Activated T-cell treated with anti-CD3 and anti-CD28 coated beads for 48 hours (primary cell): ENCODE results near the gene RIPK4.
"Not testable (repeated sequence)": the region's sequence is repeated elsewhere in the genome, so short reads cannot be mapped to it uniquely, and the experiment has no call there.

ENCODE experiments used
- DNase-seq: peaks from one replicate; pipeline ENCODE4 v3.0.0-alpha.2; 2020; ENCODE audit warnings: low read depth

The RIPK4 gene

DNA sequence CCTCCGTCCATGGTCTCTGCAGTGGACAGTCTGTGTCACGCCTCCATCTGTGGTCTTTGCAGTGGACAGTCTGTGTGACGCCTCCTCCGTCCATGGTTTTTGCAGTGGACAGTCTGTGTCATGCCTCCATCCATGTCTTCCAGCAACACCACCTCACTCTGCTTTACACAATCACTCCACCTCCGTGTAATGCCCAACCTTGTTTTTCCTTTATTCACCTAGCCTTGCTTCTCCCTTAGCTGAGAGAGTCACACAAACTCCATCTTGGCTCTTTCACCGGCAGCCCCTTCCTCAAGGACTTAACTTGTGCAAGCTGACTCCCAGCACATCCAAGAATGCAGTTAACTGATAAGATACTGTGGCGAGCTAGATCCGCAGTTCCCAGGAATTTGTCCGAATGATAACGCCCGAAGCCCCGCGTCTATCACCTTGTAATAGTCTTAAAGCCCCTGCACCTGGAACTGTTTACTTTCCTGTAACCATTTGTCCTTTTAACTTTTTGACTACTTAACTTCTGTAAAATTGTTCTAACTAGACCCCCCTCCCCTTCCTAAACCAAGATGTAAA is 52.5 kb downstream of the RIPK4 start:
- not testable (repeated sequence) for DNase-seq

DNA sequence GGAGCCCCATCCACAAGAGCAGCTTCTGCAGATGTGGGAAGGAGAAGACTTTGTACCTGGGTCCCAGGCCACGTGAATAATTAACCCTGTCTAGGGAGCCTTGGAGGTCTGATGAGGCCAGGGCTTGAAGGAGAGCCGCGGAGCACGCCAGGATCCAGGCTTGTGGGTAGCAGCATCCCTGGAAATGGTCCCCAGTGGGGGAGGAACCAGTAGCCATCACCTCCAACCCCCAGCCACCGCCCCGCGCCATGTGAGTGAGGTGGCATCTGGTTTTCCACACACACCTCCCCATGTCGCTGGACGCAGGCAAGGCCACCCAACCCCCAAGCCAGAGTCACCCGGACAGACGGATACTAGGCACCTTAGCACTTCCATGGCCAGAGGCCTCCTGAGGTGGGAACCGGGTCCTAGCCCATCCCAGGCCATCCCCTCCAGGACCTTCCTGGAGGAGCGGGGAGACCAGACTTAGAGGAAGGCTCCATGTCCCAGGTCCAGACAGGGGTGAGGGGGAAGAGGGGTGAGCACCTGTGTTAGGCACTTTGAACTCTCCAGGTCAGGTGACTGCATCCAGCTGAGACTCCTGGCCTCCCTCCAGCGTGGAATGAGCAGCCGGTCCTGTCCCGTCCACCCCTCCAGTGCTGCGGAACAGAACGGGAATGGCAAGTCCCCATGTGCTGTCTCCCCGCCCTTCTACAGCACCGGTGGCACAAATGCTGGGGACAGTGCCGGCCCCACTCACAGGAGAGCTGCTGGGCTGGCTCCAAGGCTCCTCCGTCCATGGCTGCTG is 53.2 kb downstream of the RIPK4 start:
- no peak for DNase-seq

DNA sequence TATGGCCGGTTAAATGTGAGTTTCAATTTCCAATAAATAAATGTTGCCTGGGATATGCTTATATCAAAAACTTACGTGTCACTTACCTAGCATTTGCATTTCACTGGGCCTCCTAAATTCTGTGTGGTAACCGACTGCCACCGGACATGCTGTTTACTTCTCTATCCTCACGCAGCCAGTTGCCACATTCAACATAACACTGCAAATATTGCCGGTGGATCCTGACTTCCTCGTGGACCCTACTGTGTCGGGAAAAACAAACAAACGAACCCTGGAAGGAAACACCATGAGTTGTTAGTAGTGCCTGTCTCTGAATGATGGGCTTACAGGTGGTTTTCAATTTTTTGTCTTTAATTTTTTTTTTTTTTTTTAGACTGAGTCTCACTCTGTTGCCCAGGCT is 54.1 kb downstream of the RIPK4 start:
- DNase-seq, result no peak

DNA sequence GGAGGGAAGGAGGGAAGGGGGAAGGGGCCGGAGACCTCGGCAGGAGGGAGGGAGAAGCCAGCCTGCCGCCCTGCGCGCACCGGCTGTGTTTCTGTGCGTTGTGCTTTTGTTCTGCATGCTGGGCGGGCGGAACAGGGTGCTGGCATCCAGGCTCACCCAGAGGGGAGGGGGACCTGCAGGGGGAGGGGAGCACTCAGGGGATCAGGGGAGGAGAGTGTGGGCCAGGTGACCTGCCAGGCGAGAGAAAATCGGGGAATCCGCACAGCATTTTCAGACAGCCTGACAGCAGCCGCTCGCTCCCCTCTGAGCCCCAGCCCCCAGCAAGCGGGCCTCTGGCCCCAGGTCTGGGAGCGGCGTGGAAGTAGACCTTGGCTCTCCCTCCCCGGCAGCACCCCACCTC is 54.7 kb downstream of the RIPK4 start:
- DNase-seq, result no peak

GRCh38 chr21:41711416-41712007 is 55.3 kb downstream of the RIPK4 start:
- no peak for DNase-seq

DNA sequence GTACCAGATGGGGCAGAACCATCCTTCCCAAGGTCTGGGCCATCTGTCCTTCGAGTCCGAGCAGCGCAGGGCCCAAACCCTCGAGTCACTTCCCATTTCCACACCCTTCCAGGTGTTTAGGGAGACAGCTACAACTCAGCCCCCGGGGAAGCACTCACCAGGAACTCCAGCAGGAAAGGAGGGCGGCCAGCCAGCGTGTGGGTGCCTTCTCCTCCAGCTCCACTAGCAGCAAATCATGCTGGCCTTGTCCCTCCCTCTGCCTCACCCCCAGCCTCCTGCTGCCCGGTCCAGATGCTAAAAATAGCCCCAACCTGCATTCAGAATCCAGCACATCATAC is 56.1 kb downstream of the RIPK4 start:
- no peak for DNase-seq

- no peak for DNase-seq
Measured at GRCh38 chr21:41709965-41710822, 56.7 kb downstream of the RIPK4 start.

DNA sequence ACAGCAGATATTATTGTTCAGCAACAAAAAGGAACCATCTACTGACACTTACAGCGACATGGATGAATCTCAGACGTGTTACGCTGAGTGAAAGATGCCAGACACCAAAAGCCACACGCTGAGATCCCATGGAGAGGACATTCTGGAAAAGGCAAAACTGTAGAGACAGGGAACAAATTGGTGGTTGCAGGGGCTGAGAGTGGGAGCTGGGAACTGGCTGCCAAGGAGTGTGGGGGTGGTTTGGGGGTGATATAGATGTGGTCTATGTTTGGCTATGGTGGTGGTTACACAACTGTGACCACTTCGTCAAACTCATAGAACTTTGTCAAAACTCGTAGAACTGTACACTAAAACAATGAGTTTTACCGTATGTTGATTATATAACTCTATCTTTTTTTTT is 57.7 kb downstream of the RIPK4 start:
- no peak for DNase-seq

DNA sequence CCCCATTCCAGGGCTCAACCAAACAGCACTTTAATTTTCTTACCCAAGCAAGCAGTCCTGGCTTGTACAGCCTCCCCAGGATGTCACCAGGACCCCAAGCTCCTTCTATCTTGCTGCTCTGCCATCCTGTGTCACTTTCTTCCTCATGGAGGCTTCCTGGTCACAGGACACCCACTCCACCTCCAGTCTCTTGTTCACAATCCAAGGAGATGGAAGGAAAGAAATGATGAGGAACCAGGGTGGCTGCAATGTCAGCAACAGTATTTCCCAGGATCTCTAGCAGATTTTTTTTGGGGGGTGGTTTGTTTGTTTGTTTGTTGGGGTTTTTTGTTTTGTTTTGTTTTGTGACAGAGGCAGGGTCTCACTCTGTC is 58.9 kb downstream of the RIPK4 start:
- DNase-seq, result no peak

- no peak for DNase-seq
Measured at GRCh38 chr21:41707231-41707959, 59.5 kb downstream of the RIPK4 start.

DNA sequence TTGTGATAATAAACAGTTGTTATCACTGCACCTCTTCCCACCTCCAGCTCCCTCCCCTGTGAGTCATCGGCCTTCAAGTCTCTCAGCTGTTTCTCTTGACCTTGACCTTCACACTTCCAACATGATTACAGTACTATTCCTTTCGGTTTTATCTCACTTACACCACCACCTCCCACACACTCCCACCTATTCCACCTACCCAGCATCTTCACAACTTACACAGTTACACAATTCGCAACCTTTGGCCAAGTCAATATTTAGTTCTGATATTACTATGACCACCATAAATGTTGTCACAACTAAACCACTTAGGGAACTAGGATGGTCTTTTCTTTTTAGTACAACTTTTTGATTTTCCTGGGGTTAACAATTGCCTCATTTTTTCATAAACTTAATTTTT is 60.2 kb downstream of the RIPK4 start:
- peak; percentile 6 for DNase-seq

DNA sequence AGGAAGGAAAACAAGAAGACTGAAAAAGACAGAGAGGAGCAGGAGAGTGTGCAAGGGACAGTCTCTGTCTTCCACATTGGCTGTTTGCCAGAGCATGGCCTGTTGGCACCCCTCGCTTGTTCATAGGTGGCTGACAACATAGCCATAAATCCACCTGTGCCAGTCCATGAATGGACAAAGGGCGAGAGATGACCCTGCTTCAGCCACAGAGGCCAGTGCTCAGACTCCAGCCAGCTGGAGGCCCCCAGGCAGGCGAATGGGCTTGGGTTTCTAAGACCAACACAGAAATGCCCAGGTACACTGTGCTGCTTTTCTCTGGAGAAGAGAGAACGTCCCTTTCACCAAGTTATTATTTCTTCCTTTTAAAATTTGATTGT is 60.6 kb downstream of the RIPK4 start:
- DNase-seq, result no peak

DNA sequence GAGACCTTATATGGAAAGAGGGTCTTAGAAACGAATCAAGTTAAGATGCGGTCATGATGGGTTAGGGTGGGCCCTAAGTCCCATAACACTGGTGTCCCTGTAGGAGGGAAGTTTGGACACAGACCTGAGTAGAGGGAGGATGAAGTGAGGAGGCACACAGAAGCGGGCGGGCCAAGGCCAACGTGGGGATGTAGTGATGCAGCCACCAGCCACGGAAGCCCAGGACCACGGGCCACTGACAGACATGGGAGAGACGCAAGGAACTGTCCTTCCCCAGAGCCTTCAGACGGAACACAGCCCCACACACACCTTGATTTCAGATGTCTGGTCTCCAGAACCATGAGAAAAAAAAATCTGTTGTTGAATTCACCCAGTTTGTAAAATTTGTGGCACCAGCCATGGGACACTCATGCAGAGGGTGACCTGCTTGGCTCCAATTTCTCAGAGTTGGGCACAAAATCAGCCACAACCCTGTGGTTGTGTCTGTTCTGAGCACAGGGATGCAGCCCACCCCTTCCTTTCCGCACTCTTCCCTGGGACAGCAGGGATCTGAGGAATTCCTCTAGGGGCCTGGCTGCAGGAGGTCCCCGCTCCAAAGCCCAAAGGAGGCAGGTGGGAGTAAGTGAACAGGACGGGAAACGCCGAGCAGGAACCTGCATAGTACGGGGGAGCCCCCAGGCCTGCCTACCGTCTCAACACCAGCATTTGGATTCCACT is 61.1 kb downstream of the RIPK4 start:
- no peak for DNase-seq

DNA sequence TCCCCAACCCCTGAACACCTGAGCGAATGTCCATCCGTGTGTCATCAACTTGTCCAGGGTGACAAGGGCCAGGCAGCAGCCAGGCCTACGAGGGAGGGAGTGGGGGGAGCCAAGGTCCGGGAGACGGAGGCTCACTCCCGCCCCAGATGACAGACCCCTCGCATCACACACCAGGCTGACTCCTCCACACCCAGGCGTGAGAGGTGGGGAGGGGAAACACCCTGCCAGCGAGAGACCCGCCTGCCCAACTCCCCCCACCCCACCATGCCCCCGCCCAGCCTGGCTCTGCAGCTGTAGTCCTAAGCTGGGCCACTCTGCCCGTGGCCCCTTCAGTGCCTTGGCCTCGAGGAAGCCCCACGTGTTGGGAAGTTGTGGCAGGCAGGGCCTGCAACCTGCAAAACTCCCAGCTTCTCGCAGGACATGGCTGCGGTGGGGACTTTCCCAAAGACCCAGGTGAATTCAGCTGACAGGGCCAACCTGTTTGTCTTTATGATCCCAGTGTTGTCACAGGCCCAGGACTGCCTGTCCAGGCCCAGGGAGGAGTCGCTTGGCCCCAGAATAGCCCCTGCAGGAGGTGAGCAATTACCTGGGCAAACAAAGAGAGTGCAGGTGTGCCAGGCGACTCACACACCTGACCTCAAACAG is 62.9 kb downstream of the RIPK4 start:
- DNase-seq, result no peak

DNA sequence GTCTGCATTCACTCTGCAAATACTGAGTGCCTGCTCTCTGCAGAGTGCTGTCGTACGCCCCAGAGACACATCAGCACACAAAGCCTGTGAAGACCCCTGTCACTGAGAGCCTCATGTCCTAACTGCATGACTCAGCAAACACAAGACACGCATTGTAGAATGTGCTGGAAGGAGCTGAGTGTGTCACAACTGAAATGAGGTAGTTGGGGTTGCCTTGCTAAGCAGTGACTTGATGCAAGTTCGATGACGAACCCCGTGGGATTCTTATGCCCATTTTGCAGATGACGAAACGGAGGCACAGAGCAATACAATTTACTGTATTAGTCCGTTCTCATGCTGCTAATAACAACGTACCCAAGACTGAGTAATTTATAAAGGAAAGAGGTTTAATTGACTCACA is 65.1 kb downstream of the RIPK4 start:
- no peak for DNase-seq

DNA sequence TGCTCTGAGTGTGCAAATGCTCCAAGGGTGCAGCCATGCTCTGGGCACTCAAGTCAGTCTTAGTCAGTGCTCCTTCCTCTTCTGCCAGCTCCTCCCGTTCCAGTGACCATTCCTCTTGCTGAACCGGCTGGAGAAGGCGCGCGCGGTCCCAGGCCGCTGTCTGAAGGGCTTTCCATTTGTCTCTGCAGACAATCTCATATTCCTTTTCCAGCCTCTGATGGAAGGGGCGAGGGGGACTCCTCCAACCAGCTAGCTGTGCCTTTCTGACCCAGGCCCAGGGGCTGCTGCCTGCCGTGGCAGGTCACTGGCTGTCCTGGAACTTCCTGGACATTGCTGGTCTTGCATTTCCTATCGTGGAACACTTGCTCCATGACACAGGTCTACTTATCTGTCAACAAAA is 67.5 kb downstream of the RIPK4 start:
- DNase-seq, result no peak

DNA sequence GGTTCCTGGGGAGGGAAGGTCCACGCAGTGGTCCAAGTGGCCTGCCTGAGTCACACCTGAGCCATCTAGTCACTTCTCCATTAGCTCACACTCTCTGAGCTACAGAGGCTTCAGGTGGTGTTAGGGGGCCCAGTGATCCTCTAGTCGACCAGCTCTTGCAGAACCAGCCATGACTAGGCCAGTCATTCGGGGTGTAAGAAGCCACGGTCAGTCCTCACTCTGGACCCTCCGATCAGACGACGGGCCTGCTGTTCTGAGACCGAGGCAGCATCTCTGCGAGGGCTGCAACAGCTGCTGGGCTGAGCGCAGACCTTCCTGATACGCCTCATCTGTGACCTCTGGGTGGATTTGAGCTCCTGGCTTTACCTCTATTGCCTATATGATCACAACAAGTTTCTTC is 68.8 kb downstream of the RIPK4 start:
- DNase-seq, result no peak

DNA sequence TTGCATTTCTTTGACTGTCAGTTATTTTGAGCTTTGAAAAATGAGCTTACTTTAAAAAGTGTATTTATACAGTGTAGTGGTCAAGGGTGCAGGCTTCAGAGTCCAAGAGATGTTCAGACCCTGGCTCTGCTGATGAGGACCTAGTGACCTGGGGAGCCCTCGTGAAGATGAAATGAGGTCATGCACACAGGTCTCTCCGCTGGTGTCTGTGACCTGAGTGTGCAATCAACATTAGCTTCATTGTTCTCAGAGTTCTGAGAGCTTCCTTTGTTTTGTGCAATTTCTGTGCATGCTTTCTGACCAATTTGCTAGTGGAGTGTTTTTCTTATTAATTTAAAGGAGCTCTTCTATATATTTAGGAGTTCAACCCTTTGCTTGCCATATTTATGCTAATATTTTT is 71.3 kb downstream of the RIPK4 start:
- DNase-seq, result no peak

DNA sequence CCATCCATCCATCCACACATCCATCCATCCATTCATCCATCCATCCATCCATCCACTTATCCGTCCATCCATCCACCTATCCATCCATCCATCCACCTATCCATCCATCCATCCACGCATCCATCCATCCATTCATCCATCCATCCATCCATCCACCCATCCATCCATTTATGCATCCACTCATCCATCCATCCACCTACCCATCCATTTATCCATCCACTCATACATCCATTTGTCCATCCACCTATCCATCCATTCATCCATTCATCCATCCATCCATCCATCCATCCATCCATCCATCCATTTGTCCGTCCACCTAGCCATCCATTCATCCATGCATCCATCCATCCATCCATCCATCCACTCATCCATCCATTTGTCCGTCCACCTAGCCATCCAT is 72.8 kb downstream of the RIPK4 start:
- DNase-seq, result not testable (repeated sequence)

DNA sequence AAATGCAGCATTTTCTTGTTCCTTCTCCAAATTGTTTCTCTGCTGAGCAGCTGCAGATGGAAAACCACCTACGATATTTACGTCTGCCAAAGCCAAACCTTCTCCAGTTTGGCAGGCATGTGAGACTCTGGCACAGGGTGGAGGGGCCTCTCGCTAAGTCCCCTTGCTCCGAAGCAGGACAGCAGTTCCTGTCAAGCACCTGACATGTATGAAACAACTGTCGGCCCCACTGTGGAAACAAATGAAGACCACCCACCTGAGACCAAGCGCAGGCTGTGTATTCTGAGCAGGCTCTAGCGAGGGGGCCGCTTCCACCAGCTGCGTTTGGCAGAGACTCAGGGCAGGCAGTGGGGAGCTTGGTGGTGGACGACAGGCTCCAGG is 74.7 kb downstream of the RIPK4 start:
- no peak for DNase-seq
